ENCODE data around the gene PSMG2. TPM values are rescaled to one million over a fixed set of nuclear protein-coding genes. Genes with fewer than 3 reads are reported as not detected.

PSMG2 gene
- total RNA-seq, 2 donors from 2014 or later, result 72.1 to 80.5 TPM

Other genes starting within 250 kb of the PSMG2 start
- 10 to 100 TPM in 1 of 2 donors, 1 to 10 TPM in 1; 7.8 to 12.0 TPM for gene SPIRE1, start 44.9 kb upstream of the PSMG2 start, total RNA-seq
- 10 to 100 TPM; 10.1 to 14.4 TPM for gene CEP76, start 319 bp upstream of the PSMG2 start, total RNA-seq
- 100 to 1,000 TPM; 151 to 156 TPM for gene PTPN2, start 181.2 kb downstream of the PSMG2 start, total RNA-seq
- gene SEH1L, start 245.0 kb downstream of the PSMG2 start, total RNA-seq, result 100 to 1,000 TPM in 1 of 2 donors, 10 to 100 TPM in 1; 67.2 to 102 TPM